ENCODE data around the gene PALB2. TPM values are rescaled to one million over a fixed set of nuclear protein-coding genes. Genes with fewer than 3 reads are reported as not detected.

The PALB2 gene
- total RNA-seq, 1 donor from 2014 or later: 14.4 TPM

GRCh38 chr16:23676924-23677480, 35.9 kb upstream of the PALB2 start:
- Mint-ChIP-seq H3K27me3 (ENCODE audit: unreplicated experiment) (peaks cover 3% of the 10 kb centered on the region), H3K36me3 (ENCODE audit: unreplicated experiment) (no peaks in the 10 kb centered on the region), H3K4me1 (ENCODE audit: low read depth, unreplicated experiment) (peaks cover 6% of the 10 kb centered on the region), H3K9me3 (ENCODE audit: unreplicated experiment) (no peaks in the 10 kb centered on the region), H3K27ac (ENCODE audit: unreplicated experiment) (no peak overlapping the region), H3K4me3 (ENCODE audit: unreplicated experiment) (no peak overlapping the region)
- no peak for DNase-seq
- TF ChIP-seq CTCF (IDR thresholded peaks at IDR 0.05; ENCODE audit: partially characterized antibody, unreplicated experiment): no peak

GRCh38 chr16:23673971-23674614, 33.0 kb upstream of the PALB2 start:
- Mint-ChIP-seq H3K27ac (ENCODE audit: unreplicated experiment) (no peak overlapping the region), H3K4me1 (ENCODE audit: low read depth, unreplicated experiment) (no peaks in the 10 kb centered on the region), H3K4me3 (ENCODE audit: unreplicated experiment) (no peak overlapping the region), H3K27me3 (ENCODE audit: unreplicated experiment) (no peaks in the 10 kb centered on the region), H3K36me3 (ENCODE audit: unreplicated experiment) (no peaks in the 10 kb centered on the region), H3K9me3 (ENCODE audit: unreplicated experiment) (no peaks in the 10 kb centered on the region)
- DNase-seq: no peak
- TF ChIP-seq CTCF (IDR thresholded peaks at IDR 0.05; ENCODE audit: partially characterized antibody, unreplicated experiment): no peak

- no peaks in the 10 kb centered on the region for H3K36me3 Mint-ChIP-seq (ENCODE audit: unreplicated experiment)
- no peak overlapping the region for H3K27ac Mint-ChIP-seq (ENCODE audit: unreplicated experiment)
- no peaks in the 10 kb centered on the region for H3K9me3 Mint-ChIP-seq (ENCODE audit: unreplicated experiment)
- no peaks in the 10 kb centered on the region for H3K27me3 Mint-ChIP-seq (ENCODE audit: unreplicated experiment)
- no peak overlapping the region for H3K4me3 Mint-ChIP-seq (ENCODE audit: unreplicated experiment)
- no peaks in the 10 kb centered on the region for H3K4me1 Mint-ChIP-seq (ENCODE audit: low read depth, unreplicated experiment)
- DNase-seq: no peak
- no peak for TF ChIP-seq CTCF (IDR thresholded peaks at IDR 0.05; ENCODE audit: partially characterized antibody, unreplicated experiment)
Observed at GRCh38 chr16:23670137-23670776, 29.1 kb upstream of the PALB2 start.

GRCh38 chr16:23668873-23669272, 27.8 kb upstream of the PALB2 start:
- H3K27me3 Mint-ChIP-seq (ENCODE audit: unreplicated experiment): no peaks in the 10 kb centered on the region
- no peak for DNase-seq
- H3K4me3 Mint-ChIP-seq (ENCODE audit: unreplicated experiment): no peak overlapping the region
- H3K4me1 Mint-ChIP-seq (ENCODE audit: low read depth, unreplicated experiment): no peaks in the 10 kb centered on the region
- TF ChIP-seq CTCF (IDR thresholded peaks at IDR 0.05; ENCODE audit: partially characterized antibody, unreplicated experiment): no peak
- no peak overlapping the region for H3K27ac Mint-ChIP-seq (ENCODE audit: unreplicated experiment)
- no peaks in the 10 kb centered on the region for H3K36me3 Mint-ChIP-seq (ENCODE audit: unreplicated experiment)
- H3K9me3 Mint-ChIP-seq (ENCODE audit: unreplicated experiment): no peaks in the 10 kb centered on the region

- no peak for DNase-seq
- Mint-ChIP-seq H3K36me3 (ENCODE audit: unreplicated experiment) (no peaks in the 10 kb centered on the region), H3K4me1 (ENCODE audit: low read depth, unreplicated experiment) (no peaks in the 10 kb centered on the region), H3K9me3 (ENCODE audit: unreplicated experiment) (no peaks in the 10 kb centered on the region), H3K4me3 (ENCODE audit: unreplicated experiment) (no peak overlapping the region), H3K27ac (ENCODE audit: unreplicated experiment) (no peak overlapping the region), H3K27me3 (ENCODE audit: unreplicated experiment) (no peaks in the 10 kb centered on the region)
- TF ChIP-seq CTCF (IDR thresholded peaks at IDR 0.05; ENCODE audit: partially characterized antibody, unreplicated experiment): no peak
Observed at GRCh38 chr16:23668225-23668624, 27.1 kb upstream of the PALB2 start.
